22Rv1 (cell line): ENCODE measurements around the gene TP53INP2.
A peak's percentile ranks its signal among the peaks of the same experiment; 100 is the strongest.

Source experiments
- H3K27ac ChIP-seq: fragments of 450-650 bp; 2 replicates; pipeline ENCODE4 v1.5.1; 2017
- ZFX ChIP-seq: fragments of 450-650 bp; IDR thresholded peaks from 2 replicates; pipeline ENCODE4 v1.6.1; 2017; ENCODE audit warnings: antibody characterized with exemption, borderline replicate concordance
- TF ChIP-seq, protein P1 (sequence below): fragments of 450-650 bp; IDR thresholded peaks from 2 replicates; pipeline ENCODE4 v1.5.1; 2017; ENCODE audit warnings: mild to moderate bottlenecking

Gene TP53INP2

DNA sequence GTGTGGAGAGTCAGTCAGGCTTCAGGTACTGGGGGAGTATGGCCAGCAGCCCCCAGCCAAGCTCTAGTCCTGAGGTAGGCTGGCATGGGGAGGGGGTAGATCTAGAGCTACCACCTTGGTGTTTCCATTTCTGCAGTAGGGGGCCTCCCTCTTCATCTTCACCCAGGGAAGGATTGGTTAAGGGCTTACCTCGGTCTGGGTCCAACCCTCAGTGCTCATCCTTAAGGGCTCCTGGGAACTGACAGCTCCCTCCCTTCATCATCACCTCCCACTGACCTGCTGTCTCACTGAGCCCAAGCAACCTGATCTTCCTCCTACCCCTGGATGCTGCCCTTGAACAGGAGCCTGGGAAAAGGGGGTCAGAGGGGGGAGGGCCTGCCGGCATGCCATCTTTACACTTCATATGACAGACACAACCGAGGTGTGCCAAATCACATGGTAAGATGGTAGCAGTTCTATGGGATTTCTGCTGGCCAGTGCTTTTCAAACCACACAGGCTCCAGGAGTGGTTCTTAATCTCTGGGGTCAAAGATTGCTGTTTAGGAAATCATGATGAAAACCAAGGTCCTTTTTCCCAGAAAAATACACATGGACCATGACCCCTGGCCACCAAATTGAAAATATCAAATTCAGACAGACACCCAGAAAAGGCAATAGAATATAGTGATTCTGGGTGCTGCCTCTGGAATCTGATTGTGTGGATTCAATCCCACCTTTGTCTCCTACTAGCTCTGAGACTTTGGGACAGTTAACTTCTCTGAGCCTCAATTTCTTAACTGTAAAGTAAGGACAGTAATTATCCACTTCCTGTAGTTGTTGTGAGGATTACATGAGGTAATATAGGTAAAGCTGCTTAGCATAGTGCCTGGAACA, 3.0 kb downstream of the TP53INP2 start:
- no peak for TF ChIP-seq ZFX
- TF ChIP-seq, protein P1, sequence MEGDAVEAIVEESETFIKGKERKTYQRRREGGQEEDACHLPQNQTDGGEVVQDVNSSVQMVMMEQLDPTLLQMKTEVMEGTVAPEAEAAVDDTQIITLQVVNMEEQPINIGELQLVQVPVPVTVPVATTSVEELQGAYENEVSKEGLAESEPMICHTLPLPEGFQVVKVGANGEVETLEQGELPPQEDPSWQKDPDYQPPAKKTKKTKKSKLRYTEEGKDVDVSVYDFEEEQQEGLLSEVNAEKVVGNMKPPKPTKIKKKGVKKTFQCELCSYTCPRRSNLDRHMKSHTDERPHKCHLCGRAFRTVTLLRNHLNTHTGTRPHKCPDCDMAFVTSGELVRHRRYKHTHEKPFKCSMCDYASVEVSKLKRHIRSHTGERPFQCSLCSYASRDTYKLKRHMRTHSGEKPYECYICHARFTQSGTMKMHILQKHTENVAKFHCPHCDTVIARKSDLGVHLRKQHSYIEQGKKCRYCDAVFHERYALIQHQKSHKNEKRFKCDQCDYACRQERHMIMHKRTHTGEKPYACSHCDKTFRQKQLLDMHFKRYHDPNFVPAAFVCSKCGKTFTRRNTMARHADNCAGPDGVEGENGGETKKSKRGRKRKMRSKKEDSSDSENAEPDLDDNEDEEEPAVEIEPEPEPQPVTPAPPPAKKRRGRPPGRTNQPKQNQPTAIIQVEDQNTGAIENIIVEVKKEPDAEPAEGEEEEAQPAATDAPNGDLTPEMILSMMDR, result no peak
- H3K27ac ChIP-seq, result no peak overlapping the region

DNA sequence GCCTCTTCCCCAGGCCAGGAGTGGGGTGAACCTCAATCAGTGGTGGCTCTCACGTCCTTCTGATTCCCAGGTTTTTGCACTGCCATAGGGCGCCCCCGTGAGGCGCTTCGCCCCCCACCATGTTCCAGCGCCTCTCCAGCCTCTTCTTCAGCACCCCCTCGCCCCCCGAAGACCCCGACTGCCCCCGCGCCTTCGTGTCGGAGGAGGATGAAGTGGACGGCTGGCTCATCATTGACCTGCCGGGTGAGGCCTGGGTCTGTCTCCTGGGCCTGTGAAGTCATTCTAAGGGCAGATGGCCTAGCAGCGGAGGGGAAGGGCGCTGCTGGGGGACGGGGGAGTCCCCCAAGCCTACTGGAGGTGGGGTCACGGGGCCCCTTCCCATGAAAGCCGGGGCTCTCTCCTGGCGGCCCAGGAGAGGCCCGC, 4.5 kb downstream of the TP53INP2 start:
- H3K27ac ChIP-seq, result no peak overlapping the region

DNA sequence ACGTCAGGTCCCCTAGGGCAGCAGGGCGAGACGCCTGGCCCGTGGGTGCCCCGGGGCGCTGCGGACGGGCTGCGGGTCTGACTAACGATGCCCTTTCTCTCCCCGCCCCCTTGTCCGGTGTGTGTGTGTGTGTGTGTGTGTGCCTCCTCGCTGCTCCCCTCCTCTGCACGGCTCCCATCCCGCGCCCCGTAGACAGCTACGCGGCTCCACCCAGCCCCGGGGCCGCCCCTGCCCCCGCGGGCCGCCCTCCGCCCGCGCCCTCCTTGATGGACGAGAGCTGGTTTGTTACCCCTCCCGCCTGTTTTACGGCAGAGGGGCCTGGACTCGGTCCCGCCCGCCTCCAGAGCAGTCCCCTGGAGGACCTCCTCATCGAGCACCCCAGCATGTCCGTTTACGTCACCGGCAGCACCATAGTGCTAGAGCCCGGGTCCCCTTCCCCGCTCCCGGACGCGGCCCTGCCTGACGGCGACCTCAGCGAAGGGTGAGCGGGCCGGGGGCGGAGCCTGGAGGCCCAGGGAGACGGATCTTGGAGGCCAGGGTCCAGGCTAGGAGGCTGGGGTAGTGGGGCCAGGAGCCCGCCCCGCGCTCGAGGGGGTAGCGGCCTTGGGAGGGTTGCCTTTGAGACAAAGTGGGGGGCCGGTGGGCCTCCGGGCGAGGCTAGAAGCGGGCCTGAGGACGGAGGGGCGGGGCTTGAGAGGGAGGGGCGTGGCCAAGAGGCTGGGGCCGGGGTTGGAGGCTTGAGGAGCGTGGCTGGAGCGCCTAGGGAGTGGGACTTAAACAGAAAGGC, 5.1 kb downstream of the TP53INP2 start:
- peak overlapping the region; percentile 72 for H3K27ac ChIP-seq

More for the DNA sequence above, 4.5 kb downstream of the TP53INP2 start:
- TF ChIP-seq ZFX, result no peak
- TF ChIP-seq, protein P1, result no peak

DNA sequence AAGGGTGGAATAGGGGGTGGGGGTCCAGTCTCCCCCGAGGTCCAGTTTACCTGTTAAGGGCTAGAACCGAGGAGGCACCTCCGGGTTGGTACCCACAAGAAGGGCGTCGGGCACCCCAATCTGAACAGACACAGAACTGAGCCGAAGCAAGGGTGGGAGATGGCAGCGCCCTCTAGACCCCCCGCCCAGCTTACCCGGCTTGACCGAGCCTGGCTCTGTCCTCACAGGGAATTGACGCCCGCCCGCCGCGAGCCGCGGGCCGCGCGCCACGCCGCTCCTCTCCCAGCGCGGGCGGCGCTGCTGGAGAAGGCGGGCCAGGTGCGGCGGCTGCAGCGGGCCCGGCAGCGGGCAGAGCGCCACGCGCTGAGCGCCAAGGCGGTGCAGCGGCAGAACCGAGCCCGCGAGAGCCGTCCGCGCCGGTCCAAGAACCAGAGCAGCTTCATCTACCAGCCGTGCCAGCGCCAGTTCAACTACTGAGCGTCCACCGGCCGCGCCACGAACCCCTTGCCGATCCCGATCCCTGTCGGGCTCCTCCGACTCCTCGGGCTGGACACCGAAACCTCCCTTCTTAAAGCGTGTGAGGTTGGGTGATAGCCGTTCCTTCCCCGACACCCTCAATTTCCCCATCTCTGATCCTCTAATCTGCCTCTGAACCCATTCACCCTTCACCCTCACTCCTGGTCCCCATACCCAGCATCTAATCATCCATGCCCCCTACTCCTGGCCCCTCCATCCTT, 5.9 kb downstream of the TP53INP2 start:
- TF ChIP-seq, protein P1, result peak; percentile 85
- TF ChIP-seq ZFX, result no peak
- H3K27ac ChIP-seq, result peak overlapping the region; percentile 72

More for the DNA sequence above, 5.1 kb downstream of the TP53INP2 start:
- no peak for TF ChIP-seq ZFX
- TF ChIP-seq, protein P1, result no peak

DNA sequence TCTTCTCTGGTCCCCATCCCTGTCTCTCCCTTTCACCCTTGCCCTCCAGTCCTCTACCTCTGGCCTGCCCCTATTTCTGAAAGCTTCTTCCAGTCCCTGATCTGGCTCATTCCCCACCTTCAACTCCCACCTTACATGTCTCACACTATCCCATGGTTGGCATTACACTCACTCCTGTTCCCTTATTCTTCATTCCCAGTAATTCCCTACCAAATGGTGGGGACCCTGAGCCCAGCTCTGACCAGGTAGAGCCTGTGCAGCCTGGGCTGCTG, 6.4 kb downstream of the TP53INP2 start:
- H3K27ac ChIP-seq, result peak overlapping the region; percentile 72

DNA sequence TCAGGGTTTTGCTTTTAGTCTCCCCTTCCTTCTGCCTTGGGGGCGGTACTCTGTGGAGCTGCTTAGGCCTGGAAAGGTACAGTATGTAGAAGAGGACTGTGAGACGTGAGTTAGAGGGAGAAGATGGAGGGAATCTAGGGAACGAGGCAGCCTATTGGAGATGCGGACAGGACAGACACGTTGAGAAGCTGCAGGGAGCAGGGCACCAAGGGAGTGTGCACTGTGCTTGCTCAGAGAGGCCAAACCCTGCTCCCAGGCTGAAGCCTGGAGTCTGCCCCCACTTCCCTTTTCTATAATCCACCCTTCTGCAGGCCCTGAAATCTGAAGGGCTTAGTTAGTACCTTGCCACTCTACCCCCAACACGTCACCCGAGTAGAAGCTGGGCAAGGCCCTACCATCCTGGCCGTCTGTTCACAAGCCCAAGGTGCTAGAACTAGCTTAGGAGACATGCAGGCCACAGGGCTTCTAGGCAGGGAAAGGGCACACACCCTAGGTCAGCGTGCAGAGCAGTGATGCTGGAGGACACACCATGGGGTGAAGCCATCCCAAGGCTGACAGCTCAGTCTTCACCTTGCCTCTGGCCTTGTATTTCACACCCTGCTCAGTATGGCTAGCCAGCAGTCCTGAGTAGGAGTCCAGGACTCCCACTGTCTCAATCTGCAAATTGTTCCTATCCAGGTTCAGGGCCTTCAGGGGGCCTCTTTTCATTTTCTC, 6.9 kb downstream of the TP53INP2 start:
- TF ChIP-seq, protein P1, result no peak
- no peak for TF ChIP-seq ZFX
- H3K27ac ChIP-seq, result peak overlapping the region; percentile 72; the same call in 1 of the 2 replicates

More for the DNA sequence above, 6.4 kb downstream of the TP53INP2 start:
- TF ChIP-seq ZFX, result no peak
- TF ChIP-seq, protein P1, result no peak
